Trophoblast cell (in vitro differentiated cells and primary cell): ENCODE data around the gene TSFM.

Experiments used
- DNase-seq, 2 donors: peaks; one replicate each; pipeline ENCODE4 v3.0.0-alpha.2; 2016
- H2AFZ ChIP-seq: 2 replicates; pipeline ENCODE4 v1.6.1; 2013; ENCODE audit warnings: low read length, moderate library complexity, mild to moderate bottlenecking; ENCODE audit not compliant: insufficient read depth, poor library complexity
- H2AK5ac ChIP-seq: 2 replicates; pipeline ENCODE4 v1.6.1; 2013; ENCODE audit warnings: mild to moderate bottlenecking, low read length
- H2BK120ac ChIP-seq: 2 replicates; pipeline ENCODE4 v1.6.1; 2013; ENCODE audit warnings: low read length, mild to moderate bottlenecking, moderate library complexity; ENCODE audit not compliant: insufficient read depth, poor library complexity
- H2BK12ac ChIP-seq: 2 replicates; pipeline ENCODE4 v1.6.1; 2013; ENCODE audit warnings: mild to moderate bottlenecking, low read length, moderate library complexity
- H2BK5ac ChIP-seq: 2 replicates; pipeline ENCODE4 v1.6.1; 2013; ENCODE audit warnings: low read length, low read depth, moderate library complexity, mild to moderate bottlenecking; ENCODE audit not compliant: poor library complexity
- H3K14ac ChIP-seq: 2 replicates; pipeline ENCODE4 v1.6.1; 2013; ENCODE audit warnings: mild to moderate bottlenecking, low read length
- H3K18ac ChIP-seq: 2 replicates; pipeline ENCODE4 v1.6.1; 2013; ENCODE audit warnings: mild to moderate bottlenecking, low read length
- H3K23ac ChIP-seq: 2 replicates; pipeline ENCODE4 v1.6.1; 2013; ENCODE audit warnings: low read length
- H3K27ac ChIP-seq: 2 replicates; pipeline ENCODE4 v1.5.1; 2013; ENCODE audit warnings: low read depth, mild to moderate bottlenecking, inconsistent platforms, low read length, moderate library complexity
- H3K27me3 ChIP-seq: 2 replicates; pipeline ENCODE4 v1.6.1; 2013; ENCODE audit warnings: inconsistent platforms, mild to moderate bottlenecking, low read length, moderate library complexity; ENCODE audit not compliant: insufficient read depth
- H3K36me3 ChIP-seq, 2 experiments: 1 replicate in 1 of 2; 2 replicates in 1 of 2; pipeline ENCODE4 v1.6.1; 2013; ENCODE audit warnings: low read length in 2 of 2, mild to moderate bottlenecking in 2 of 2, moderate library complexity in 1 of 2; ENCODE audit not compliant: insufficient read depth in 2 of 2, control insufficient read depth in 1 of 2
- H3K4ac ChIP-seq: 2 replicates; pipeline ENCODE4 v1.6.1; 2013; ENCODE audit warnings: low read depth, mild to moderate bottlenecking, low read length, moderate library complexity
- H3K4me1 ChIP-seq, 2 experiments: 1 replicate in 1 of 2; 2 replicates in 1 of 2; pipeline ENCODE4 v1.6.1; 2013; ENCODE audit warnings: low read length in 2 of 2, mild to moderate bottlenecking in 2 of 2, moderate library complexity in 1 of 2; ENCODE audit not compliant: insufficient read depth in 2 of 2, control insufficient read depth in 1 of 2
- H3K4me2 ChIP-seq: 2 replicates; pipeline ENCODE4 v1.6.1; 2013; ENCODE audit warnings: inconsistent platforms, mild to moderate bottlenecking, low read length, moderate library complexity
- H3K4me3 ChIP-seq: 2 replicates; pipeline ENCODE4 v1.5.1; 2013; ENCODE audit warnings: mild to moderate bottlenecking, low read depth, low read length, inconsistent platforms
- H3K79me1 ChIP-seq: one replicate; pipeline ENCODE4 v1.6.1; 2013; ENCODE audit warnings: low read length
- H3K79me2 ChIP-seq: 2 replicates; pipeline ENCODE4 v1.6.1; 2013; ENCODE audit warnings: low read length, mild to moderate bottlenecking; ENCODE audit not compliant: control insufficient read depth, insufficient read depth, poor library complexity
- H3K9ac ChIP-seq: 2 replicates; pipeline ENCODE4 v1.6.1; 2013; ENCODE audit warnings: mild to moderate bottlenecking, low read length
- H3K9me3 ChIP-seq: 2 replicates; pipeline ENCODE4 v1.6.1; 2013; ENCODE audit warnings: low read depth, mild to moderate bottlenecking, control low read depth, inconsistent platforms, low read length; ENCODE audit not compliant: insufficient read depth
- H4K12ac ChIP-seq: 2 replicates; pipeline ENCODE4 v1.6.1; 2013; ENCODE audit warnings: low read depth, mild to moderate bottlenecking, low read length, moderate library complexity
- H4K8ac ChIP-seq: 2 replicates; pipeline ENCODE4 v1.6.1; 2013; ENCODE audit warnings: low read depth, mild to moderate bottlenecking, low read length, moderate library complexity
- H4K91ac ChIP-seq: one replicate; pipeline ENCODE4 v1.6.1; 2013; ENCODE audit warnings: low read depth, mild to moderate bottlenecking, low read length, moderate library complexity
- WGBS: extraction: QIAGEN DNeasy Blood & Tissue Kit; methylation state at CpG from one replicate; pipeline ENCODE4 v1.1.7; 2013; ENCODE audit warnings: missing lambda C conversion rate; ENCODE audit not compliant: insufficient read length, insufficient coverage; ENCODE audit errors: extremely low coverage; 5-methylcytosine and 5-hydroxymethylcytosine counted together

TSFM gene

DNA sequence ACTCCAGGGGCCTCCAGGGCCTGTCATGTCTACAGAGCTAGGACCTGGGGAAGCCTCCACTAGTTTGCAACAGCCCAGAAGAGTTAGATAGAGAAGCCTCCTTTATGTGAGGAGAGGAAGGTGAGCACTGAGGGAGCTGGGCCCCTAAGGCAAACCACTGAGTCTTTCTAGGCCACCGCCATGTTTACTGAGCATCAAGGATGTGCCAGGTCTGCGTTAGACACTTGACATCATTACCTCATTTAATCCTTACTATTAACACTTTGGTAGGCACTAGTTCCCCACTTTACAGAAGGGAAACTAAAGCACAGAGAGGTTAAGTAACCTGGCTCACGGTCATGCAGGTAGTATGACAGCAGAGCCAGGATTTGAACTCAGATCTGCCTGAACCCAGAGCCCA, 51.1 kb downstream of the TSFM start:
- H3K9me3 ChIP-seq, result peaks cover 1% of the 10 kb centered on the region
- WGBS, result no CpG with 5 or more reads among the region's 3 CpGs
- no peak overlapping the region for H4K91ac ChIP-seq
- H3K79me2 ChIP-seq, result peaks cover 5% of the 10 kb centered on the region
- no peak overlapping the region for H2AFZ ChIP-seq
- H2AK5ac ChIP-seq, result no peak overlapping the region
- H4K8ac ChIP-seq, result no peak overlapping the region
- H3K18ac ChIP-seq, result no peak overlapping the region
- no peak overlapping the region for H3K14ac ChIP-seq
- peaks cover 3 to 8% of the 10 kb centered on the region in 2 experiments for H3K36me3 ChIP-seq
- H2BK12ac ChIP-seq, result no peak overlapping the region
- peaks cover 4 to 19% of the 10 kb centered on the region in 2 experiments for H3K4me1 ChIP-seq
- H3K27ac ChIP-seq, result no peak overlapping the region
- H3K27me3 ChIP-seq, result no peaks in the 10 kb centered on the region
- H3K23ac ChIP-seq, result no peak overlapping the region
- H3K4me2 ChIP-seq, result no peak overlapping the region
- H4K12ac ChIP-seq, result no peak overlapping the region
- no peaks in the 10 kb centered on the region for H3K79me1 ChIP-seq
- no peak overlapping the region for H2BK120ac ChIP-seq
- no peak overlapping the region for H3K4me3 ChIP-seq
- H3K4ac ChIP-seq, result no peak overlapping the region
- H3K9ac ChIP-seq, result no peak overlapping the region
- no peak for DNase-seq
- no peak overlapping the region for H2BK5ac ChIP-seq

DNA sequence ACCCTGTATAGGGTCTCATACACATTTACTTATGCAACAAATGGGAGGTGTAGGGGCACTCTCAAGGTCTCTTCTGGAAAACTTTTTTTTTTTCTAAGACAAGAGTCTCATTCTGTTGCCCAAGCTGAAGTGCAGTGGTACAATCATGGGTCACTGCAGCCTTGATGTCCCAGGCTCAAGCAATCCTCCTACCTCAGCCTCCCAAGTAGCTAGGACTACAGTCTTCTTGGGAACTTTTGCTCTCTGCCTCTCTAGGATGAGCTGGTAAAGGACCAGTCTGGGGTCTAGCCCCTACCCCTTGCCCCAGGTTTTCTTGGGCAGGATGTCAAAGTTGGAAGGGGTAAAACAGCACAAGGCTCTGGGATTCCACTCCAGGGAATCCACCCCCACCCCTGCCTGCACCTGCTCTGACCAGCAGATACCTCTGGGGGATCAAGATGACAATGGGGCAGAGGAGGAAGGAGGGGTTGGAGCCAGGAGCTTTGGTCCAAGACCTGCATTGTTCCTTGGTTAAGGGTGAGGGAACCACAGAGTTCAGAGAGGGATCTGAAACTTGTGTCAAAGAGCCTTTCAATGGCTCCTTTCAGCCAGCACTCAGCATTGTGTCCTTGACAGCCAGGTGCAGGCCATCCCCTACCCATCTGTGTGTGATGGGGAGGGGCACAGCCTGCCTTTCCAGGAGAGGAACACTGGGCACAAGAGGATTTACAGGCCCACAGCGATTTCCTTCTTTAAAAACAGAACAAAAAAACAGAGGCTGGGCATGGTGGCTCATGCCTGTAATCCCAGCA, 51.7 kb downstream of the TSFM start:
- H3K4me3 ChIP-seq, result no peak overlapping the region
- no peak overlapping the region for H3K27ac ChIP-seq
- H3K79me1 ChIP-seq, result no peaks in the 10 kb centered on the region
- H2BK5ac ChIP-seq, result no peak overlapping the region
- H4K91ac ChIP-seq, result no peak overlapping the region
- H3K4ac ChIP-seq, result peak overlapping the region; percentile 25
- H3K4me2 ChIP-seq, result no peak overlapping the region
- H3K79me2 ChIP-seq, result peaks cover 7% of the 10 kb centered on the region
- no peak overlapping the region for H2BK120ac ChIP-seq
- H2BK12ac ChIP-seq, result no peak overlapping the region
- no peak overlapping the region for H2AK5ac ChIP-seq
- DNase-seq, result no peak
- no CpG with 5 or more reads among the region's 1 CpG for WGBS
- H3K27me3 ChIP-seq, result no peaks in the 10 kb centered on the region
- no peak overlapping the region for H3K9ac ChIP-seq
- peaks cover 3 to 4% of the 10 kb centered on the region in 2 experiments for H3K36me3 ChIP-seq
- no peak overlapping the region for H4K8ac ChIP-seq
- H3K14ac ChIP-seq, result no peak overlapping the region
- no peak overlapping the region for H4K12ac ChIP-seq
- no peak overlapping the region for H3K18ac ChIP-seq
- H2AFZ ChIP-seq, result peak overlapping the region; percentile 37
- no peak overlapping the region for H3K23ac ChIP-seq
- H3K4me1 ChIP-seq, result peaks cover 7 to 19% of the 10 kb centered on the region in 2 experiments
- peaks cover under 1% of the 10 kb centered on the region for H3K9me3 ChIP-seq

DNA sequence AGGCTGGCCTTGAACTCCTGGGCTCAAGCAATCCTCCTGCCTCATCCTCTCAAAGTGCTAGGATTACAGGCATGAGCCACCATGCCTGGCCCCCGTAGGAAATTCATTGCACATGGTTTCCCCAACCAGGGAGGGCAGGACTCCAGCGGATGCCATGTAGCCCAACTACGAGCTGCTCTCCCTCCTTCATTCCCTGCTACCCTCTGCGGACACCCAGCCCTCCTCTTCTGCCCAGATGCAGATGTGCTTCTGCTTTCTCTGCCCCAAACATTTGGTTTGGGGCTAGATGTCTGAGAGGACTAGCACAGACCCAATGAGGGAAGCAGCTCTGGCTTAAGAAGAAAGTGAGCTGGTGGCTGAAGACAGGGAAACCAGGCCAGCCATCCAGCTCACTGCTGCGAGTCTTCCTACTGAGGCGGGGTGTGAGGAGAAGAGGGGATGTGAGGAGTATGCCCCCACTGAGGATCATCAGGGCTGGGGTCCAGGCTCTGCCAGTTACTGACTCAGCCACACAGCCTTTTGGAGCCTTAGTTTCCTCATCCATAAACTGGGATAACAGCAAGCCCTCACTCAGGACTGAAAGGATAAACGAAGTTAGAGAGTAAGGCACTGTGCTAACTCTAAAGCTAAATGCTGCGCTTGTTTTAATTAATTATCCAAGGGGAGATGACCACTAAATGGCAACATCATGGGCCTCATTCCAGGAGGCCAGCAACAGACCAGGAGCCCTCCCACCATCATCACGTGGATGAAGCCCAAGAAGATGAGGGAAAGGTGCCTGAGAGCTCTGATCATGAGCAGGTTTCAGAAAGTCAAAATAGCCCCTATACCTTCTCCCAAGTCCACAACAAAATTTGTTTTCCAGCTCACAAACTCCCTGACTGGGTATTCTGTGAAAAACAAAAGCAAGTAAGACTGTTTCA, 53.0 kb downstream of the TSFM start:
- WGBS, result no CpG with 5 or more reads among the region's 9 CpGs

DNA sequence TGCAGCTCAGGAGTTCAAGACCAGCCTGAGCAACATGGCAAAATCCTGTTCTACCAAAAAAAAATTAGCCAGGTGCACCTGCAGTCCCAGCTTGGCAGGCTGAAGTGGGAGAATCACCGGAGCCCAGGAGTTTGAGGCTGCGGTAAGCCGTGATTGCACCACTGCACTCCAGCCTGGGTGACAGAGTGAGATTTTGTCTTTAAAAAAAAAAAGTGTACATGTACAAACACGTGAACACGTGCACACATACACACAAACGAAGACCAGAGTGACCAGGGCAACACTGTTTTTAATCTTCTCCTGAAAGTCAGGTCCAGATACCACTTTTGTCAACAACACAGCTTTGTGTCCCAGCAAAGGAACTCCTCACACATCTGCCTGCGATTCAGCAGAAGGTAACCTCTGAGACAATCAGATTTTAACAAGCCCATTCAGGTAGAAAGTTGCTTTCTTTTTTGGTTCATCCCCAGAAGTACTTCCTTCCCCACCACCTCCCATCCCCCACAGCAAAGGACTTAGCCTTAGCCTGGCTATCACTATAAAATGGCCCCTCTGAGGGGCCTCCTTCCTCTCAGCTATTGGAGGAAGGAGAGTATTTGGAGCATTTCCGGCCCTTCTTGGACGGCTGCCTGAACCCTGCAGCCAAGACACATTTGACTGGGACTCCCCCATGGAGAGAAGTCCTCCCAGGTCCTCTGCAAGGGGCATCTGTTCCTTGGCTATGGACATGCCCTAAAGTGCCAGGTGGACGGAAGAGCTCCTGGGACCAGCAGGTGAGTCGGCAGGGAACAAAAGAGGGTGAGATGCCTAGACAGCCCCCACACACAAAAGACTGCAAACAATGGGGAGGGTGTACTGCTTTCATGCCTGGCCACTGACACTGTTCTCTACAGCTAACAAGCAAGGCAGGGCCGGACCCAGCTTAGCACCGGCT, 54.1 kb downstream of the TSFM start:
- no peaks in the 10 kb centered on the region for H3K79me1 ChIP-seq
- H3K4ac ChIP-seq, result peak overlapping the region; percentile 4
- H4K91ac ChIP-seq, result no peak overlapping the region
- no peak overlapping the region for H4K8ac ChIP-seq
- no peak overlapping the region for H2AFZ ChIP-seq
- no peak overlapping the region for H2BK12ac ChIP-seq
- no peak overlapping the region for H4K12ac ChIP-seq
- peaks cover 11 to 19% of the 10 kb centered on the region in 2 experiments for H3K4me1 ChIP-seq
- H2AK5ac ChIP-seq, result no peak overlapping the region
- H3K36me3 ChIP-seq, result peaks cover 2% of the 10 kb centered on the region in 2 experiments
- H3K23ac ChIP-seq, result no peak overlapping the region
- H3K4me3 ChIP-seq, result no peak overlapping the region
- H3K27ac ChIP-seq, result no peak overlapping the region
- H2BK5ac ChIP-seq, result no peak overlapping the region
- peaks cover 9% of the 10 kb centered on the region for H3K79me2 ChIP-seq
- no CpG with 5 or more reads among the region's 13 CpGs for WGBS
- DNase-seq, result no peak
- H3K18ac ChIP-seq, result no peak overlapping the region
- no peak overlapping the region for H3K14ac ChIP-seq
- no peak overlapping the region for H2BK120ac ChIP-seq
- no peak overlapping the region for H3K4me2 ChIP-seq
- H3K9ac ChIP-seq, result no peak overlapping the region
- H3K27me3 ChIP-seq, result no peaks in the 10 kb centered on the region
- no peaks in the 10 kb centered on the region for H3K9me3 ChIP-seq

More for the DNA sequence above, 53.0 kb downstream of the TSFM start:
- Histone ChIP-seq H3K4me1 (peaks cover 11 to 19% of the 10 kb centered on the region in 2 experiments), H4K12ac (no peak overlapping the region), H3K9me3 (no peaks in the 10 kb centered on the region), H3K23ac (no peak overlapping the region), H2AK5ac (no peak overlapping the region), H4K91ac (no peak overlapping the region), H3K14ac (no peak overlapping the region), H3K79me2 (peaks cover 9% of the 10 kb centered on the region), H4K8ac (no peak overlapping the region), H3K79me1 (no peaks in the 10 kb centered on the region), H3K27me3 (no peaks in the 10 kb centered on the region), H3K27ac (no peak overlapping the region), H3K4me2 (no peak overlapping the region), H2BK120ac (no peak overlapping the region), H3K36me3 (peaks cover 2% of the 10 kb centered on the region in 2 experiments), H3K18ac (no peak overlapping the region), H2BK12ac (no peak overlapping the region), H2AFZ (no peak overlapping the region), H3K4ac (peak overlapping the region; percentile 41), H3K4me3 (no peak overlapping the region), H2BK5ac (no peak overlapping the region), H3K9ac (no peak overlapping the region)
- no peak for DNase-seq
